Fibroblast of peridontal ligament (primary cell): ENCODE measurements around the gene ARHGAP26.

ENCODE experiments used
- DNase-seq: peaks from one replicate; pipeline ENCODE4 v3.0.0-alpha.2; 2010; ENCODE audit errors: extremely low read depth

The ARHGAP26 gene

GRCh38 chr5:143139585-143139984 lies 369.4 kb downstream of the ARHGAP26 start:
- no peak for DNase-seq

- no peak for DNase-seq
These were observed 370.5 kb downstream of the ARHGAP26 start for GRCh38 chr5:143140492-143141203.

GRCh38 chr5:143141652-143142051 lies 371.5 kb downstream of the ARHGAP26 start:
- no peak for DNase-seq

- no peak for DNase-seq
These were observed 372.6 kb downstream of the ARHGAP26 start for GRCh38 chr5:143142596-143143435.

- peak; percentile 69 for DNase-seq
These were observed 373.8 kb downstream of the ARHGAP26 start for GRCh38 chr5:143143973-143144372.

GRCh38 chr5:143145243-143146160 lies 375.3 kb downstream of the ARHGAP26 start:
- DNase-seq: peak; percentile 54

GRCh38 chr5:143146161-143146560 lies 376.0 kb downstream of the ARHGAP26 start:
- no peak for DNase-seq

GRCh38 chr5:143147383-143147782 lies 377.2 kb downstream of the ARHGAP26 start:
- DNase-seq: no peak

- no peak for DNase-seq
These were observed 377.7 kb downstream of the ARHGAP26 start for GRCh38 chr5:143147902-143148301.

GRCh38 chr5:143148771-143149170 lies 378.6 kb downstream of the ARHGAP26 start:
- peak; percentile 80 for DNase-seq

GRCh38 chr5:143149759-143150158 lies 379.6 kb downstream of the ARHGAP26 start:
- DNase-seq: no peak

- no peak for DNase-seq
These were observed 381.0 kb downstream of the ARHGAP26 start for GRCh38 chr5:143151056-143151700.

- no peak for DNase-seq
These were observed 382.3 kb downstream of the ARHGAP26 start for GRCh38 chr5:143152445-143152844.

- DNase-seq: peak; percentile 98
These were observed 383.3 kb downstream of the ARHGAP26 start for GRCh38 chr5:143153332-143154119.

GRCh38 chr5:143154510-143155370 lies 384.6 kb downstream of the ARHGAP26 start:
- peak; percentile 84 for DNase-seq

- no peak for DNase-seq
These were observed 385.3 kb downstream of the ARHGAP26 start for GRCh38 chr5:143155455-143155854.

- DNase-seq: peak; percentile 48
These were observed 385.9 kb downstream of the ARHGAP26 start for GRCh38 chr5:143156086-143156485.

- no peak for DNase-seq
These were observed 386.4 kb downstream of the ARHGAP26 start for GRCh38 chr5:143156572-143156971.

- no peak for DNase-seq
These were observed 388.9 kb downstream of the ARHGAP26 start for GRCh38 chr5:143159031-143159430.
